ENCODE results near the gene ERVFRD-1. TPM values are rescaled to one million over a fixed set of nuclear protein-coding genes. Genes with fewer than 3 reads are reported as not detected.

The ERVFRD-1 gene
- total RNA-seq, 1 donor from 2014 or later: not detected

GRCh38 chr6:11053307-11053706, 58.2 kb downstream of the ERVFRD-1 start:
- TF ChIP-seq, protein P1, sequence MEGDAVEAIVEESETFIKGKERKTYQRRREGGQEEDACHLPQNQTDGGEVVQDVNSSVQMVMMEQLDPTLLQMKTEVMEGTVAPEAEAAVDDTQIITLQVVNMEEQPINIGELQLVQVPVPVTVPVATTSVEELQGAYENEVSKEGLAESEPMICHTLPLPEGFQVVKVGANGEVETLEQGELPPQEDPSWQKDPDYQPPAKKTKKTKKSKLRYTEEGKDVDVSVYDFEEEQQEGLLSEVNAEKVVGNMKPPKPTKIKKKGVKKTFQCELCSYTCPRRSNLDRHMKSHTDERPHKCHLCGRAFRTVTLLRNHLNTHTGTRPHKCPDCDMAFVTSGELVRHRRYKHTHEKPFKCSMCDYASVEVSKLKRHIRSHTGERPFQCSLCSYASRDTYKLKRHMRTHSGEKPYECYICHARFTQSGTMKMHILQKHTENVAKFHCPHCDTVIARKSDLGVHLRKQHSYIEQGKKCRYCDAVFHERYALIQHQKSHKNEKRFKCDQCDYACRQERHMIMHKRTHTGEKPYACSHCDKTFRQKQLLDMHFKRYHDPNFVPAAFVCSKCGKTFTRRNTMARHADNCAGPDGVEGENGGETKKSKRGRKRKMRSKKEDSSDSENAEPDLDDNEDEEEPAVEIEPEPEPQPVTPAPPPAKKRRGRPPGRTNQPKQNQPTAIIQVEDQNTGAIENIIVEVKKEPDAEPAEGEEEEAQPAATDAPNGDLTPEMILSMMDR (IDR thresholded peaks at IDR 0.05): no peak
- Histone ChIP-seq H3K36me3 (no peaks in the 10 kb centered on the region), H3K4me1 (no peaks in the 10 kb centered on the region), H3K27me3 (no peaks in the 10 kb centered on the region), H3K4me3 (no peak overlapping the region), H3K27ac (no peak overlapping the region), H3K9me3 (no peaks in the 10 kb centered on the region)
- intact Hi-C loops (cut with DNase I): no loop called here
- no peak for DNase-seq (ENCODE audit: low spot score in 2 of 2)

Other genes starting within 250 kb of the ERVFRD-1 start
- not detected for gene GCM2, start 229.7 kb downstream of the ERVFRD-1 start, total RNA-seq
- 0.32 TPM for gene SYCP2L, start 224.7 kb downstream of the ERVFRD-1 start, total RNA-seq
- gene ELOVL2, start 67.4 kb downstream of the ERVFRD-1 start, total RNA-seq: 0.11 TPM
- gene SMIM13, start 17.9 kb downstream of the ERVFRD-1 start, total RNA-seq: 2.3 TPM
- 150 TPM for gene NEDD9, start 120.9 kb upstream of the ERVFRD-1 start, total RNA-seq

Measured in ascending aorta (tissue), 2 donors.